ENCODE data around the gene DNAJC19.
"Not testable (repeated sequence)": the region's sequence is repeated elsewhere in the genome, so short reads cannot be mapped to it uniquely, and the experiment has no call there.

The DNAJC19 gene

GRCh38 chr3:180989291-180990163 lies at the start of gene DNAJC19:
Gene DNAJC19, minus strand, starts transcription at chr3:180989736. Its CDS starts 134 bp downstream, at chr3:180989602.
- DNase-seq (ENCODE audit: low read depth): peak; percentile 79

GRCh38 chr3:181030948-181031347 lies 41.4 kb upstream of the DNAJC19 start:
- no peak for DNase-seq (ENCODE audit: low read depth)

GRCh38 chr3:181025204-181025603 lies 35.7 kb upstream of the DNAJC19 start:
- DNase-seq (ENCODE audit: low read depth): no peak

GRCh38 chr3:181017690-181018089 lies 28.2 kb upstream of the DNAJC19 start:
- no peak for DNase-seq (ENCODE audit: low read depth)

GRCh38 chr3:181009225-181009624 lies 19.7 kb upstream of the DNAJC19 start:
- no peak for DNase-seq (ENCODE audit: low read depth)

- no peak for DNase-seq (ENCODE audit: low read depth)
These were observed 19.3 kb upstream of the DNAJC19 start for GRCh38 chr3:181008796-181009195.

GRCh38 chr3:181007262-181007661 lies 17.7 kb upstream of the DNAJC19 start:
- no peak for DNase-seq (ENCODE audit: low read depth)

GRCh38 chr3:181006541-181006940 lies 17.0 kb upstream of the DNAJC19 start:
- no peak for DNase-seq (ENCODE audit: low read depth)

GRCh38 chr3:181003469-181003868 lies 13.9 kb upstream of the DNAJC19 start:
- not testable (repeated sequence) for DNase-seq (ENCODE audit: low read depth)

- DNase-seq (ENCODE audit: low read depth): not testable (repeated sequence)
These were observed 12.8 kb upstream of the DNAJC19 start for GRCh38 chr3:181002331-181002730.

- no peak for DNase-seq (ENCODE audit: low read depth)
These were observed 6.9 kb upstream of the DNAJC19 start for GRCh38 chr3:180996415-180996932.

GRCh38 chr3:180990505-180990904 lies 969 bp upstream of the DNAJC19 start:
- no peak for DNase-seq (ENCODE audit: low read depth)

- no peak for DNase-seq (ENCODE audit: low read depth)
These were observed 2.2 kb downstream of the DNAJC19 start for GRCh38 chr3:180987344-180987743.

GRCh38 chr3:180986366-180986765 lies 3.2 kb downstream of the DNAJC19 start:
- not testable (repeated sequence) for DNase-seq (ENCODE audit: low read depth)

GRCh38 chr3:180983136-180983535 lies 6.4 kb downstream of the DNAJC19 start:
- DNase-seq (ENCODE audit: low read depth): no peak

GRCh38 chr3:180981912-180982311 lies 7.6 kb downstream of the DNAJC19 start:
- no peak for DNase-seq (ENCODE audit: low read depth)

GRCh38 chr3:180980611-180981010 lies 8.9 kb downstream of the DNAJC19 start:
- DNase-seq (ENCODE audit: low read depth): no peak

GRCh38 chr3:180979961-180980360 lies 9.6 kb downstream of the DNAJC19 start:
- DNase-seq (ENCODE audit: low read depth): no peak

- DNase-seq (ENCODE audit: low read depth): no peak
These were observed 12.0 kb downstream of the DNAJC19 start for GRCh38 chr3:180977498-180977897.

- no peak for DNase-seq (ENCODE audit: low read depth)
These were observed 15.2 kb downstream of the DNAJC19 start for GRCh38 chr3:180974286-180974685.

- no peak for DNase-seq (ENCODE audit: low read depth)
These were observed 16.0 kb downstream of the DNAJC19 start for GRCh38 chr3:180973543-180973942.

GRCh38 chr3:180970931-180971330 lies 18.6 kb downstream of the DNAJC19 start:
- no peak for DNase-seq (ENCODE audit: low read depth)

GRCh38 chr3:180962530-180962929 lies 27.0 kb downstream of the DNAJC19 start:
- DNase-seq (ENCODE audit: low read depth): no peak

- no peak for DNase-seq (ENCODE audit: low read depth)
These were observed 28.0 kb downstream of the DNAJC19 start for GRCh38 chr3:180961552-180961951.
